Parathyroid adenoma (tissue), 2 donors: ENCODE data around the gene DNAH1.

Experiments used
- H2AFZ ChIP-seq: fragments of 300-600 bp; sonication (generic); one replicate; pipeline ENCODE4 v1.7.0; 2017; ENCODE audit warnings: antibody characterized with exemption, mild to moderate bottlenecking
- H3K27ac ChIP-seq: fragments of 300-600 bp; sonication (generic); one replicate; pipeline ENCODE4 v1.7.0; 2017
- H3K27me3 ChIP-seq: fragments of 300-600 bp; sonication (generic); one replicate; pipeline ENCODE4 v1.7.0; 2017; ENCODE audit warnings: low read length; ENCODE audit not compliant: control insufficient read depth, insufficient read depth
- H3K36me3 ChIP-seq: fragments of 300-600 bp; sonication (generic); one replicate; pipeline ENCODE4 v1.7.0; 2017; ENCODE audit warnings: low read length; ENCODE audit not compliant: control insufficient read depth, insufficient read depth
- H3K4me1 ChIP-seq: fragments of 300-600 bp; sonication (generic); one replicate; pipeline ENCODE4 v1.7.0; 2017; ENCODE audit warnings: control low read depth
- H3K4me2 ChIP-seq: fragments of 300-600 bp; sonication (generic); one replicate; pipeline ENCODE4 v1.7.0; 2017; ENCODE audit warnings: low read length
- H3K4me3 ChIP-seq: fragments of 300-600 bp; sonication (generic); one replicate; pipeline ENCODE4 v1.7.0; 2017; ENCODE audit warnings: low read depth, low read length
- H3K79me2 ChIP-seq: fragments of 300-600 bp; sonication (generic); one replicate; pipeline ENCODE4 v1.7.0; 2017; ENCODE audit warnings: control low read depth
- H3K9ac ChIP-seq: fragments of 300-600 bp; sonication (generic); one replicate; pipeline ENCODE4 v1.7.0; 2017; ENCODE audit warnings: mild to moderate bottlenecking
- H3K9me3 ChIP-seq: fragments of 300-600 bp; sonication (generic); one replicate; pipeline ENCODE4 v1.7.0; 2017; ENCODE audit warnings: low read length; ENCODE audit not compliant: control insufficient read depth
- CTCF ChIP-seq: fragments of 300-600 bp; sonication (generic); IDR thresholded peaks from one replicate; pipeline ENCODE4 v1.7.0; 2017; ENCODE audit warnings: antibody characterized with exemption, mild to moderate bottlenecking
- donor health status: primary hyperparathyroidism.

Gene DNAH1

GRCh38 chr3:52374173-52374572 lies 58.1 kb downstream of the DNAH1 start:
- Histone ChIP-seq H3K27ac (no peak overlapping the region), H2AFZ (no peak overlapping the region), H3K4me1 (no peaks in the 10 kb centered on the region), H3K4me3 (no peak overlapping the region), H3K36me3 (no peaks in the 10 kb centered on the region), H3K9ac (no peak overlapping the region), H3K79me2 (no peaks in the 10 kb centered on the region), H3K9me3 (no peaks in the 10 kb centered on the region), H3K4me2 (no peak overlapping the region), H3K27me3 (no peaks in the 10 kb centered on the region)
- no peak for TF ChIP-seq CTCF

- Histone ChIP-seq H3K4me3 (no peak overlapping the region), H3K36me3 (no peaks in the 10 kb centered on the region), H2AFZ (no peak overlapping the region), H3K27ac (no peak overlapping the region), H3K79me2 (no peaks in the 10 kb centered on the region), H3K9ac (no peak overlapping the region), H3K9me3 (no peaks in the 10 kb centered on the region), H3K4me2 (no peak overlapping the region), H3K27me3 (no peaks in the 10 kb centered on the region), H3K4me1 (no peaks in the 10 kb centered on the region)
- no peak for TF ChIP-seq CTCF
Measured at GRCh38 chr3:52379610-52380009, 63.5 kb downstream of the DNAH1 start.

- no peak overlapping the region for H3K27ac ChIP-seq
- H3K9me3 ChIP-seq, result no peaks in the 10 kb centered on the region
- TF ChIP-seq CTCF, result no peak
- H3K36me3 ChIP-seq, result no peaks in the 10 kb centered on the region
- H3K27me3 ChIP-seq, result no peaks in the 10 kb centered on the region
- H3K4me2 ChIP-seq, result no peak overlapping the region
- H2AFZ ChIP-seq, result no peak overlapping the region
- no peaks in the 10 kb centered on the region for H3K4me1 ChIP-seq
- no peak overlapping the region for H3K4me3 ChIP-seq
- no peak overlapping the region for H3K9ac ChIP-seq
- H3K79me2 ChIP-seq, result no peaks in the 10 kb centered on the region
Measured at GRCh38 chr3:52380023-52380422, 63.9 kb downstream of the DNAH1 start.

- H3K27me3 ChIP-seq, result no peaks in the 10 kb centered on the region
- TF ChIP-seq CTCF, result no peak
- no peaks in the 10 kb centered on the region for H3K9me3 ChIP-seq
- H3K36me3 ChIP-seq, result no peaks in the 10 kb centered on the region
- H3K4me2 ChIP-seq, result no peak overlapping the region
- no peak overlapping the region for H3K9ac ChIP-seq
- no peak overlapping the region for H3K27ac ChIP-seq
- no peak overlapping the region for H2AFZ ChIP-seq
- no peak overlapping the region for H3K4me3 ChIP-seq
- H3K4me1 ChIP-seq, result no peaks in the 10 kb centered on the region
- no peaks in the 10 kb centered on the region for H3K79me2 ChIP-seq
Measured at GRCh38 chr3:52381623-52382022, 65.5 kb downstream of the DNAH1 start.

GRCh38 chr3:52383446-52383845 lies 67.3 kb downstream of the DNAH1 start:
- no peaks in the 10 kb centered on the region for H3K27me3 ChIP-seq
- H3K27ac ChIP-seq, result no peak overlapping the region
- no peak overlapping the region for H3K4me3 ChIP-seq
- H2AFZ ChIP-seq, result no peak overlapping the region
- TF ChIP-seq CTCF, result no peak
- no peak overlapping the region for H3K9ac ChIP-seq
- no peaks in the 10 kb centered on the region for H3K36me3 ChIP-seq
- no peaks in the 10 kb centered on the region for H3K79me2 ChIP-seq
- no peak overlapping the region for H3K4me2 ChIP-seq
- no peaks in the 10 kb centered on the region for H3K4me1 ChIP-seq
- H3K9me3 ChIP-seq, result no peaks in the 10 kb centered on the region
